Common myeloid progenitor, CD34-positive (primary cell): ENCODE data around the gene ACIN1.

Experiments used
- CTCF ChIA-PET: fragments of 350-600 bp; sonication (Branson Sonifier 250); formaldehyde crosslinking; loops from one replicate; lab custom pipeline; 2021; ENCODE audit warnings: antibody characterized with exemption; lab: Charles Lee
- POLR2A ChIA-PET: fragments of 350-600 bp; sonication (Branson Sonifier 250); formaldehyde crosslinking; loops from one replicate; lab custom pipeline; 2021; ENCODE audit warnings: antibody characterized with exemption; lab: Charles Lee
- DNase-seq, 3 donors: peaks; one replicate each; pipeline versions ENCODE4 v3.0.0 to v3.0.0-alpha.2; 2013
- H3K27ac ChIP-seq, 2 experiments: 1 replicate in 1 of 2; 2 replicates in 1 of 2; pipeline ENCODE4 v1.7.0; 2013; ENCODE audit warnings: inconsistent platforms in 2 of 2, low read length in 2 of 2, mild to moderate bottlenecking in 2 of 2, low read depth in 1 of 2, moderate library complexity in 1 of 2; ENCODE audit not compliant: severe bottlenecking in 2 of 2, insufficient read depth in 1 of 2, poor library complexity in 1 of 2
- H3K27me3 ChIP-seq, 5 experiments: replicated peaks in 2 of 5; 1 replicate in 3 of 5; 2 replicates in 2 of 5; pipeline versions ENCODE4 v1.6.1 to v1.7.0; 2013; ENCODE audit warnings: low read length in 4 of 5, mild to moderate bottlenecking in 2 of 5, moderate library complexity in 2 of 5, inconsistent platforms in 1 of 5; ENCODE audit not compliant: insufficient read depth in 5 of 5, control insufficient read depth in 4 of 5
- H3K36me3 ChIP-seq, 4 experiments: 1 replicate in 2 of 4; 2 replicates in 2 of 4; pipeline versions ENCODE4 v1.6.1 to v1.7.0; 2013; ENCODE audit warnings: low read length in 3 of 4, control low read depth in 1 of 4, mild to moderate bottlenecking in 1 of 4; ENCODE audit not compliant: control insufficient read depth in 4 of 4, insufficient read depth in 4 of 4
- H3K4me1 ChIP-seq, 4 experiments: 1 replicate in 3 of 4; 2 replicates in 1 of 4; pipeline versions ENCODE4 v1.6.1 to v1.7.1; 2013; ENCODE audit warnings: low read length in 3 of 4, mild to moderate bottlenecking in 3 of 4, control low read depth in 1 of 4, inconsistent platforms in 1 of 4, moderate library complexity in 1 of 4; ENCODE audit not compliant: control insufficient read depth in 4 of 4, insufficient read depth in 4 of 4; ENCODE audit errors: control extremely low read depth in 1 of 4
- H3K4me3 ChIP-seq, 7 experiments: 1 replicate in 4 of 7; 2 replicates in 3 of 7; pipeline versions ENCODE4 v1.5.1 to v1.7.0; 2013; ENCODE audit warnings: mild to moderate bottlenecking in 7 of 7, low read length in 6 of 7, moderate library complexity in 6 of 7, inconsistent platforms in 2 of 7, low read depth in 2 of 7, control low read depth in 1 of 7; ENCODE audit not compliant: insufficient read depth in 4 of 7, control insufficient read depth in 1 of 7; ENCODE audit errors: extremely low read depth in 1 of 7
- H3K9me3 ChIP-seq, 5 experiments: 1 replicate in 4 of 5; 2 replicates in 1 of 5; pipeline versions ENCODE4 v1.6.1 to v1.7.1; 2013; ENCODE audit warnings: low read length in 4 of 5, mild to moderate bottlenecking in 2 of 5, inconsistent platforms in 1 of 5, low read depth in 1 of 5, moderate library complexity in 1 of 5; ENCODE audit not compliant: control insufficient read depth in 4 of 5, insufficient read depth in 2 of 5; ENCODE audit errors: control extremely low read depth in 1 of 5
- WGBS: methylation state at CpG from one replicate; pipeline ENCODE4 v1.1.5; 2013; ENCODE audit not compliant: insufficient coverage; 5-methylcytosine and 5-hydroxymethylcytosine counted together

The ACIN1 gene

DNA sequence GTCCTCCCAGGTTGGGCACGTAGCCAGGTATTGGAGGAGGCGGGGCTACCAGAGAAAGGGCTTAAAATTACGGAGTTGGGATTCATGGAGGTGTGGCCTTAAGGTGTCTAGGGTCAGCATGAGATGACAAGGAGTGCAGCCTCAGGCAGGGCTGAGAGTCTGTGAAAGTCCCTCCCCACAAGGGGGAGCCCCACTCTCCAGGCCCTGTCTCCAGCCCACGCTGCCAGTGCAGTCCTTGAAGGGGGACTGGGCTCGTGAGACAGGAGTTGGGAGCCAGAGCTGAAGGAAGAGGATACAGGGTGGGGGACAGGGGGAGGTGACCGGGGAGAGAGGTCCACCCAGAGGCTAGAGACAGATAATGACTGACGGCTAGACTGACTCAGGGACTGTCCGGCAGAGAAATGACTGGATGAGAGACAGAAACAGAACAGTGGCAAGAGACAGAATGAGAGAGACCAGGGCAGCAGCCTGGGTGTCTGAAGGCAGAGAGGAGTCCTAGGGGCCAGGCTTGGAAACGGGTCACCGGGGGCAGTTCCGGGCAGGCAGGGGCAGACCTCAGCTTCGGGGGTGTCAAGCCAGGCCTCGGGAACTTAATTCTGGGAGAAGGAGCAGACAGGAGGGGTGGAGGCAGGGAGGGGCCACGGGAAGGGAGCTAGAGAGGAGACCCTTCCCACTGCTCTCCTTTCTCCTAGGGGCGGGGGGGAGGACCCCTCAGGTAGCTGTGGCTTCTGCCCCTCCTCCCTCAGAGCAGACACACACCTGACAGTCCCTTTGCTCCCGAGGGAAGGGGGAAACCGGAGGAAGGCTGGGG, 38.6 kb downstream of the ACIN1 start:
- peaks cover 12 to 26% (median 21%) of the 10 kb centered on the region in 4 experiments for H3K36me3 ChIP-seq
- DNase-seq = peak; percentile 74 to 82 (median 79)
- CTCF ChIA-PET = interaction anchor here (0.7 to 33.6 kb wide), 18 partner anchors 10 to 133 kb away, joined by 3 to 933 read pairs (median 5); partner anchors contain the start of genes ACIN1, AJUBA, PRMT5 and PSMB11
- no peak overlapping the region for H3K27ac ChIP-seq
- H3K27me3 ChIP-seq = peaks cover 0 to 7% (median 5%) of the 10 kb centered on the region in 5 experiments
- no peaks in the 10 kb centered on the region for H3K9me3 ChIP-seq
- WGBS = 9% methylated on average over 12 of the region's 17 CpGs
- POLR2A ChIA-PET = interaction anchor here (0.7 to 1.7 kb wide), 2 partner anchors 70 to 205 kb away, joined by 3 to 5 read pairs; no protein-coding TSS in a partner anchor
- peaks cover 0 to 21% (median 19%) of the 10 kb centered on the region in 4 experiments for H3K4me1 ChIP-seq
- H3K4me3 ChIP-seq = peak overlapping the region in 5 of 7 experiments; percentile 38 to 82 (median 79)

- DNase-seq = no peak
- Histone ChIP-seq H3K4me3 (no peak overlapping the region), H3K27me3 (peaks cover 0 to 7% (median 5%) of the 10 kb centered on the region in 5 experiments), H3K27ac (no peak overlapping the region), H3K9me3 (no peaks in the 10 kb centered on the region), H3K4me1 (peaks cover 0 to 21% (median 19%) of the 10 kb centered on the region in 4 experiments), H3K36me3 (peaks cover 10 to 20% (median 15%) of the 10 kb centered on the region in 4 experiments)
- ChIA-PET CTCF (interaction anchor here (1.1 to 33.6 kb wide), 17 partner anchors 9 to 134 kb away, joined by 3 to 933 read pairs (median 5); partner anchors contain the start of genes ACIN1, AJUBA, PRMT5 and PSMB11), POLR2A (interaction anchor here (1.7 kb wide), 1 partner anchor 70 kb away, joined by 5 read pairs; no protein-coding TSS in a partner anchor)
- 86% methylated on average over 6 of the region's 6 CpGs for WGBS
Observed at GRCh38 chr14:23055621-23056144, 39.3 kb downstream of the ACIN1 start.

DNA sequence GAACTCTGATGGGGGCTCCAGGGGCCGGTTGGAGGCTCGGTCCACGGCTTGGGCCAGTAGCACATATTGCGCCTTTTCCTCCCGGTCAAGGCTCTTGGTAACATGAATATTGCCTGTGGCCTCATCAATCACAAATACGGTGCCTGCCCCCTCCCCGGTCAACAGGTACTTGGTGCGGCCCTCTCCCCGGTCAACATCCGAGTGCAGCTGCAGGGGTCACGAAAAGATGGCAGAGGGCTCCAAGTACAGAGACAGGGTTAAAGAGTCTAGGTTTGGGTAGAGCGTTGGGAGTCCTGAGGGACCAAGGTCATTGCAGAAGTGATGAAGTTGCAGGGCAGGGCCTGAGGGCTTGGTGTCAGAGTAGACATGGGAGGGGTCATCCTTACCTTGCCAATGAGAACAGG, 39.8 kb downstream of the ACIN1 start:
- Histone ChIP-seq H3K4me1 (peaks cover 0 to 21% (median 19%) of the 10 kb centered on the region in 4 experiments), H3K27ac (no peak overlapping the region), H3K4me3 (no peak overlapping the region), H3K36me3 (peaks cover 8 to 17% (median 11%) of the 10 kb centered on the region in 4 experiments), H3K9me3 (no peaks in the 10 kb centered on the region), H3K27me3 (peaks cover 0 to 7% (median 5%) of the 10 kb centered on the region in 5 experiments)
- ChIA-PET POLR2A (interaction anchor here (1.7 kb wide), 1 partner anchor 69 kb away, joined by 5 read pairs; no protein-coding TSS in a partner anchor), CTCF (interaction anchor here (1.3 to 33.6 kb wide), 14 partner anchors 9 to 135 kb away, joined by 3 to 933 read pairs (median 7); partner anchors contain the start of genes ACIN1, AJUBA and PSMB11)
- 96% methylated on average over 8 of the region's 12 CpGs for WGBS
- DNase-seq = no peak

DNA sequence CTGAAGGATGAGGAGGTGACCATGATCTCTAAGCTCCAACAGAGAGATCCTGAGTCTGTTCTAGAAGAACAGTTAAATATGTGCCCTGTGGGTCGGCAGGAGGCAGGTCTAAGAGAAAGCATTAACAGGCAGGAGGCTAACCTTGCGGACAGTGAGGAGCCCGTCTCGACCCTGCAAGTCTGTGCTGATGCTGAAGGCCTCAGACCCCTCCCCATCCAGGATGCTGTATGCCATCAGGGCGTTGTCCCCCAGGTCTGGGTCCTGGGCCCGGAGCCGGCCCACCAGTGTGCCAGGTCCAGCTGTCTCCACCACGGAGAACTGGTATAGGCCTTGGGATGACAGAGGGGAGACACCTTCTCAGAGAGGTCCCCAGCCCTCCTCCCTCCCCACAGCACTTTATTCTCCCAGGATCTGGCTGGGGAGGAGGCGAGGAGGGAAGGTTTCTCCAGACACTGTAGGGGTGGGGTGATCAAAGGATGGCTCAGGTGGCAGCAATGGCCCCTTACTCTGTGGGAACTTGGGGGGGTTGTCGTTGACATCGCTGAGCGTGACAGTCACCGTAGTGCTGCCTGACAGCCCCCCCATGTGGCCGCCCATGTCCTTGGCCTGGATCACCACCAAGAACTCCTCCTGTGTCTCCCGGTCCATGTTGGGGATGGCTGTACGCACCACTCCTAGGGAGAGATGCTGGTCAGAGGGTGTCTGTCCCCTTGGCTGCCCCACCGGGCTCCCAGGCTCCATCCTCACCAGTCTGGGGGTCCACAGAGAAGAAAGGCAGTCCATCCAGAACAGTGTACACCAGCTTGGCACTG, 40.7 kb downstream of the ACIN1 start:
- WGBS = 87% methylated on average over 12 of the region's 17 CpGs
- H3K4me3 ChIP-seq = no peak overlapping the region
- DNase-seq = peak; percentile 20 to 35 (median 32)
- no peak overlapping the region for H3K27ac ChIP-seq
- peaks cover 6 to 10% (median 7%) of the 10 kb centered on the region in 4 experiments for H3K36me3 ChIP-seq
- peaks cover 0 to 21% (median 19%) of the 10 kb centered on the region in 4 experiments for H3K4me1 ChIP-seq
- ChIA-PET CTCF (interaction anchor here (1.2 to 33.6 kb wide), 11 partner anchors 8 to 66 kb away, joined by 3 to 933 read pairs (median 9); partner anchors contain the start of genes AJUBA and PSMB11), POLR2A (interaction anchor here (1.1 kb wide), 1 partner anchor 54 kb away, joined by 3 read pairs; no protein-coding TSS in a partner anchor)
- peaks cover 0 to 7% (median 5%) of the 10 kb centered on the region in 5 experiments for H3K27me3 ChIP-seq
- no peaks in the 10 kb centered on the region for H3K9me3 ChIP-seq

DNA sequence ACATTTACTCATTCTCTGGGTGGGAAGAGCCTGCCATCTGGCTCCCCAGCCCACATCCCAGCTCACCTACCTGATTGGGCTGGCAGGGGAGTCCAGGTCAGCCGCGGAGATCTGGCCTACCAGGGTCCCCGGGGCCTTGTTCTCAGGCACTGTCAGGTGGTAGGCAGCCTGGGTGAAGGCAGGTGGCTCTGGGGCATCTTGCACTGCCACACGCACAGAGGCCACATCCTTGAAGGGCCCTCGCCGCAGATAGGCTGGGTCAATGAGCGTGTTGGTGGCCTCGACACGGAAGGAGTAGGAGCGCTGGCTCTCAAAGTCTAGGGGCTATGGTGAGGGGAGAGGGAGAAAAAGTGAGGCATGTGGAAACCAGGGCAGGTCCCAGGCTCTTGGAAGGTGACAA, 41.5 kb downstream of the ACIN1 start:
- ChIA-PET CTCF (interaction anchor here (1.2 to 33.6 kb wide), 4 partner anchors 11 to 65 kb away, joined by 3 to 933 read pairs (median 24); partner anchors contain the start of genes AJUBA and PSMB11), POLR2A (no interaction called here)
- peaks cover 0 to 3% (median 0%) of the 10 kb centered on the region in 4 experiments for H3K36me3 ChIP-seq
- no peak overlapping the region for H3K27ac ChIP-seq
- no peak for DNase-seq
- peaks cover 0 to 21% (median 19%) of the 10 kb centered on the region in 4 experiments for H3K4me1 ChIP-seq
- H3K4me3 ChIP-seq = no peak overlapping the region
- H3K9me3 ChIP-seq = peaks cover 0 to under 1% (median 0%) of the 10 kb centered on the region in 5 experiments
- peaks cover 0 to 7% (median 5%) of the 10 kb centered on the region in 5 experiments for H3K27me3 ChIP-seq
- 100% methylated on average over 6 of the region's 10 CpGs for WGBS

DNA sequence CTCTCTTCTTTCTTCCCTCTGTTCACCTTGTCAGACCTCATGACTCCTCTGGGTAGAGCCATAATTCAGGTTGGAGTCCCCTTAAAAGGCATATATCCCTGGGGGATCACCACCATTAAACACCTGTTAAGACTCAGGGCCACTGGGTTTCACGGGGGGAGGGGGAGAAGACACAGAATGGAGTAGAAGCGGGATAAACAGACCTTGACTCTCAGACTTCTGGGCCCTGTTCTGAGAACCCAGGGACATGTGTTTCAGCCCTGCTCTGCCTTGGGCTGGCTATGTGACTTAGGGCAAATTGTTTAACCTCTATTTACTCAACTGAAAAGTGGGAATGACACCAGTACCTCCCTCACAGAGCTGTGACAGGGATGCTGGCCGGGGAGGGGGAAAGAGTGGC, 42.3 kb downstream of the ACIN1 start:
- peaks cover 0 to 7% (median 5%) of the 10 kb centered on the region in 5 experiments for H3K27me3 ChIP-seq
- CTCF ChIA-PET = interaction anchor here (0.8 to 33.6 kb wide), 6 partner anchors 10 to 64 kb away, joined by 3 to 933 read pairs (median 4); partner anchors contain the start of genes AJUBA and PSMB11
- H3K36me3 ChIP-seq = no peaks in the 10 kb centered on the region
- no peak overlapping the region for H3K4me3 ChIP-seq
- POLR2A ChIA-PET = no interaction called here
- no peak overlapping the region for H3K27ac ChIP-seq
- H3K9me3 ChIP-seq = peaks cover 0 to 2% (median 0%) of the 10 kb centered on the region in 5 experiments
- no peak for DNase-seq
- 100% methylated on average over 2 of the region's 3 CpGs for WGBS
- H3K4me1 ChIP-seq = peaks cover 0 to 14% (median 14%) of the 10 kb centered on the region in 4 experiments
